ENCODE data around the gene CIROP.

CIROP gene

DNA sequence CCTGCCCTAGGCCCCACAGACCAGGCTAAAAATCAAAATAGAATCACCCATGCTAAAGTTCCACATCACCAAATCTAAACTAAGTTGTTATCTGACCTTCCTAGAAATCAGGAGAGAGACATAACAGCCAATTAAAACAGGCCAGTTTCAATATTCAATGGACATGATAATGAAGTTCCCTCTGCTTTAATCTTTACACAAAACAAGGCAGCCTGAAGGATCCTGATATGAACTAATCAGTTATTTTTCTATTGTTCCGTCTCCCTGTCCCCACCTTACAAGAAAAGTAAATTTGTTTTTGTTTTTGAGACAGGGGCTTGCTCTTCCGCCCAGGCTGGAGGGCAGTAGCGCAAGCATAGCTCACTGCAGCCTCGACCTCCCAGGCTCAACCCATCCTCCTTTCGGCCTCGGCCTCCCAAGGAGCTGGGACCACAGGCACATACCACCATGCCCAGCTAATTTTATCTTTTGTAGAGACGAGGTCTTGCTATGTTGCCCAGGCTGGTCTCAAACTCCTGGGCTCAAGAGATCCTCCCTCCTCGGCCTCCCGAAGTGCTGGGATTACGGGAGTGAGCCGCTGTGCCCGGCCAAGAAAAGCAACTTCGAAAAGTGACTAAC lies 19.7 kb upstream of the CIROP start:
- TF ChIP-seq POLR2AphosphoS5 (IDR thresholded peaks at IDR 0.05; ENCODE audit: low read depth, low read length) (no peak), POU2F2 (IDR thresholded peaks at IDR 0.05; ENCODE audit: low read depth, low read length) (no peak), PAX5 (IDR thresholded peaks at IDR 0.05; ENCODE audit: insufficient read depth, low read length, severe bottlenecking) (no peak), SPI1 (IDR thresholded peaks at IDR 0.05; ENCODE audit: low read depth, low read length) (no peak), POLR2A (IDR thresholded peaks at IDR 0.05; ENCODE audit: low read depth, low read length) (no peak), TAF1 (IDR thresholded peaks at IDR 0.05; ENCODE audit: low read depth, low read length) (no peak)
- DNase-seq (ENCODE audit: insufficient read length, low spot score) = no peak
- no peak for FAIRE-seq

DNA sequence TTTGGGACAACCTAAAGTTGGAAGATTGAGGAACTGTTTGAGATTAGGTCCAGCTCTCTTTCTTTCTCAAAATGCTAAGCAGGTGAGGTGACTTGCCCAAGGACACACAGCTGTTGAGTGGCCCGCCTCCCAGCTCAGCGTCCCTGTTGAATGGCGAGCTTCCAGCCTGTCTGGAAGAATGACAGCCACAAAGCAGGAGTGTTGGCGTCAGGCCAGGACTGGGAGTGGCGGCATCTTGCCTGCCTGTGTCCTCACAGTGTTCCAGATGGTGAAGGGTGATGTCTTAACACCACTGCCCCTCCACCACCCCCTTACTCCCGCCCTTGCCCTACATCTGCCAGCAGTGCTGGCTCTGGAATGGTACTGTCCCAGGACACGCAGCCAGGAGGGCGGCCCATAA lies 18.6 kb upstream of the CIROP start:
- TF ChIP-seq POLR2AphosphoS5 (IDR thresholded peaks at IDR 0.05; ENCODE audit: low read depth, low read length) (no peak), TAF1 (IDR thresholded peaks at IDR 0.05; ENCODE audit: low read depth, low read length) (no peak)
- FAIRE-seq (no peak), DNase-seq (ENCODE audit: insufficient read length, low spot score) (no peak)

DNA sequence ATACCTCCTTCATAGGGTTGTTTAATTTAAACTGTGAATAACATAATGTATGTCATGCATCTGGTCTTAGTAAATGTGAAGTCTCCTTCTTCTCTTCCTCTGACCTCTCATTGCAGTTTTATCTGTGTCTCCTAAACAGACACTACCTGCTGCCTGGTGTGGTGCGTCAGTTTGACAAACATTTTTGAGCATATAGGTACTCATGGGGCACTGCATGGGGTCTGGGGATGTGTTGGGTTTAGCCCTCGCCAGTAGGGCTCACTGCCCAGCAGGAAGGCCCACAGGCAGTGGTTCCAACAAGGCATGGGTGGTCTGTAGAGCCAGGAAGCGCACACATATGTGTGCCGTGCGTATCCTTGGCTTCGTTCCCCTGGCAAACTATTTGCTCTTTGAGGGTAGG lies 17.3 kb upstream of the CIROP start:
- TF ChIP-seq POLR2AphosphoS5 (IDR thresholded peaks at IDR 0.05; ENCODE audit: low read depth, low read length) (no peak), PAX5 (IDR thresholded peaks at IDR 0.05; ENCODE audit: insufficient read depth, low read length, severe bottlenecking) (no peak)
- DNase-seq (ENCODE audit: insufficient read length, low spot score) (no peak), FAIRE-seq (peak; percentile 20)

DNA sequence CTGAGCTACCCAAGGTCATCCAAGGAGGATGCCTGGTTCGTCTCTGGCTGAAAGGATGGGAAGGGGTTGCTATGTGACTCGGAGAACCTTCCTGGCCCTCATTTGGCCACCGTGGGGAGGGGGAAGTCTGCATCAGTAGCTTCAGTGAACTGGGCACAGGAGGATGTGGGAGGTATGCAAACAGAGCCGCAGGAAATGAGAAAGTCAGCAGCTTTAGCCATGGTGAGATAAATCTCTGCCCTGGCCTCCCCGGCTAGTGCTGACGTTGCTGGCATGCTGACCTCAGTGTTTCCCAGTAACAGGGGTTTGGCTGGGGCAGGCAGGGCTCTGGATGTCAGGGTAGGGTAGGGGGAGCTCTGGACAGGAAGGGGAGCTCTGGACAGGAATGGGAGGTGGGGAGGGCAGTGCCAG lies 16.6 kb upstream of the CIROP start:
- no peak for TF ChIP-seq POLR2A (IDR thresholded peaks at IDR 0.05; ENCODE audit: low read depth, low read length)
- no peak for TF ChIP-seq POLR2AphosphoS5 (IDR thresholded peaks at IDR 0.05; ENCODE audit: low read depth, low read length)
- TF ChIP-seq PAX5 (IDR thresholded peaks at IDR 0.05; ENCODE audit: insufficient read depth, low read length, severe bottlenecking) = no peak
- peak; percentile 87; the same call in 1 of the 2 replicates for TF ChIP-seq POU2F2 (IDR thresholded peaks at IDR 0.05; ENCODE audit: low read depth, low read length)
- TF ChIP-seq TAF1 (IDR thresholded peaks at IDR 0.05; ENCODE audit: low read depth, low read length) = no peak
- peak; percentile 52 for TF ChIP-seq SPI1 (IDR thresholded peaks at IDR 0.05; ENCODE audit: low read depth, low read length)
- peak; percentile 80 for FAIRE-seq
- DNase-seq (ENCODE audit: insufficient read length, low spot score) = no peak

DNA sequence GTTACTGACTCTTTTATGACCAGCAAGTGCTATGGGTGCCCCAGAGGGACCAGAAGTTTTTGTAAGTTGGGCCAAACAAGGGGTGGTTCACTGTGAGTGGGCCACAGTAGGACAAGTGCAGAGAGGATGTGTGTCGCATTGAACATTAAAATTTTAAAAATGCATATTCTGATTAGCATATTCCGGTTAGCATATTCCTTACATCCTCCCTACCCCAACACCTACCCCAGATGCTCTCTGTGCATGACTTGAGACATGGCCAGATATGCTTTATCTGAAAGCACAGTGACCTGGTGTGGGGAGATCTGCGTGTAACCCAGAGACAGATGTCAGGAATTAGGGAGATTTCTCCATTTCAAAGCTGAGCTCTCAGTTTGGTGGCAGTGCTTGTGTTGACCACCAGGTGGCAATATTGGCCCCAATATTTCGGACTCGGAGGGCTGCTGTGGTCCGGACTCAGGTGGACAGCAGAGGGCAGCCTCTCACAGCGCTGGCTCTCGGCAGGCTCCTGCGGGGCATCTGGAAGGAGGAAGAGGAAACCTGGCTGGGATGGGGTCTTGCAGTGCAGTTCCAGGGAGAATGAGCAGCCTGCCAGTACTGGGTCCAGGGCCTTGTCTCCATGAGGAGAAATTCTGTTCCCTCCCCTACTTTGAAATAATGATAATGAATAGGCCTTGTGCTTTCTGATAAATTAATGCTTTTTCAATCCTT lies 15.9 kb upstream of the CIROP start:
- TF ChIP-seq POU2F2 (IDR thresholded peaks at IDR 0.05; ENCODE audit: low read depth, low read length) (peak; percentile 79; the same call in 1 of the 2 replicates), POLR2AphosphoS5 (IDR thresholded peaks at IDR 0.05; ENCODE audit: low read depth, low read length) (no peak), TAF1 (IDR thresholded peaks at IDR 0.05; ENCODE audit: low read depth, low read length) (no peak), PAX5 (IDR thresholded peaks at IDR 0.05; ENCODE audit: insufficient read depth, low read length, severe bottlenecking) (no peak), POLR2A (IDR thresholded peaks at IDR 0.05; ENCODE audit: low read depth, low read length) (no peak), SPI1 (IDR thresholded peaks at IDR 0.05; ENCODE audit: low read depth, low read length) (0 out of 2 replicates have a peak, but pooled peaks have one; percentile 24)
- peak; percentile 86 for FAIRE-seq

DNA sequence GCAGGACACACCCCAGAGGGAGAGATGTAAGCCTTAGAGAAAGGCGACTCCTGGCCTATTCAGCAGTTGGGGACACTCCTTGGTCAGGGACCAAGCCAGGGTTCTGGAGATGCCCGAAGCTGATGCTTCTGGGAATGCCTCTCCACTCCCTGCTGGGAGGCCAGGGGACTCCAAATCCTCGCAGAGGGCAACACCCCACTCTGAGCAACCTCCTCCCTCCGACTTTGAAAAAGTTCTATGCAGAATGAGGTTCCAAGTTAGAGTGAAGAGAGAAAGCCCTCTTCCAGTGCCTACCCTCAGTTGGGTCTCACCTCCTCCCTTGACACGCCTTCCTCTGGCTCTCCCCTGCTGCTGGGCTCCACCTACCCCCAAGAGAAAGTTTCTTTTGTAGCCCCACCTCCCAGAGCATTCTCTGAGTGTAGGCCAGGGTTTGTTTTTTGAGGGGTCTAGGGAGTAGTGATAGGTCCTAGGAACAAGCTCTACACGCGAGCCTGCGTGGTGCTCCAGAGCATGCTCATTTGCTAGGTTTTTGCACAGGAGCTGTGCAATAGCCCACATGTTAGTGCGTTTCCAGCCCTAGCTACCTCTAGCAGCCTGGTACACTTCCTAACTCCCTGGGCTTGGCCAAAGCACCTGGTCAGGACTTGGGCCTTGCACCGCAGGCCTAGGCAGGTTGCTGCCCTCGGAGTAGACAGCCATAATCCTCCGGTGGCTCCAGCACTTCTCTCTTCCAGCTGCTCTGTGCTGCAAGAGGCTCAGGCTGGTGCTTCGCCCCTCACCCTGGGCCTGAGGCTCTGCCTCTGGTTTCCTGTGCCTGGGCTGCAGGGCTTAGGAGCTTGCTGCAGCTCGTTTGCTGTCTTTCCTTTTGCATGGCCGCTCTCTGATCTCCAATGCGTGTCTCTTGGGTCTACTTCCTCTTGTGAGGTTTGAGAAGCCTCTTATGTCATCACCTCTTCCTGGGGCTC lies 14.9 kb upstream of the CIROP start:
- TF ChIP-seq SPI1 (IDR thresholded peaks at IDR 0.05; ENCODE audit: low read depth, low read length) = peak; percentile 62
- no peak for TF ChIP-seq POLR2AphosphoS5 (IDR thresholded peaks at IDR 0.05; ENCODE audit: low read depth, low read length)
- no peak for TF ChIP-seq PAX5 (IDR thresholded peaks at IDR 0.05; ENCODE audit: insufficient read depth, low read length, severe bottlenecking)
- TF ChIP-seq TAF1 (IDR thresholded peaks at IDR 0.05; ENCODE audit: low read depth, low read length) = peak; percentile 20; the same call in 1 of the 2 replicates
- TF ChIP-seq POLR2A (IDR thresholded peaks at IDR 0.05; ENCODE audit: low read depth, low read length) = no peak
- no peak for TF ChIP-seq POU2F2 (IDR thresholded peaks at IDR 0.05; ENCODE audit: low read depth, low read length)
- DNase-seq (ENCODE audit: insufficient read length, low spot score) = peak; percentile 59
- no peak for FAIRE-seq

More for the DNA sequence above, 15.9 kb upstream of the CIROP start:
- peak; percentile 78 for DNase-seq (ENCODE audit: insufficient read length, low spot score)

DNA sequence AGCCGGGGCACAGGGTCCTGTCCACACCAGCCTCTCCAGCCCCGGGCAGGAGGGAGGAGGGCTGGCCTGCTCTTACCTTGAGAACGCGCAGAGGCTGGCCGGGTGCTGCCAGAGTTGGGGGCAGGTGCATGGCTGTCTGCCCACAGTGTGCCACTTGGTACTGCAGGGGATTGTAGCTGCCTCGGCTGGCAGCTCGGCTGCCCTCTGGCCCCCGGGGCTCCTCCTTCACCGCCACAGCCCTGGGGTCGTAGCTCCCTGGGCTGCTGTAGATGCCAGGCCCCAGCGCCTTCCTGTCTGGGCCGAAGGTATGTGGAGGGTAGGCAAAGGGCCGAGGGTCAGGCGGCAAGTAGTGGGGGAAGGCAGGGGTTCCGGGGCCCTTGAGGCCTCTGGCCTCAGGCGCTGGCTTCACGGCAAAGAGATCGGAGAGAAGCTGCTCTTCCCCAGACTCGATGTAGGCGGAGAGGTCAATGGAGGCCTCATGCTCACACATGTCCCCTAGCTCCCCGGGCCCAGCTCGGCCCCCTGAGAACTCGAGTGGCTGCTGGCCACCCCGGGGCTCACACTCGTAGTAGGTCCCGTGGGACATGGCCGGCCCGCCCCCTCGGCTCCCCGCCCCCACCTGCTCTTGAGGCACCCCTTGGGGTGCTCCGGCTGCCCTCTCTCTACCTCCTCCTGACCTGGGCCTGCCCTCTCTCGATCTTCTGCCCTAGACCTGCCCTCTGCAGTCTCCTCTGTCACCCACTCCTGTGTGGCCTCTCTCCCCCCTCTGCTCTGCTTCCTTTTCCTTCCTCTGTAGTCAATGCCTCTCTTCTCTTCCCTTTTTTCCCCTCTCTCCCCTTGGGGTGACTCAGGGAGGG lies 13.9 kb upstream of the CIROP start, which contains the start of gene CEBPE:
CEBPE (minus strand) TSS at position 750 of the 857 bp plus-strand sequence; CDS start at position 586, 164 bp downstream.
- DNase-seq (ENCODE audit: insufficient read length, low spot score) (no peak), FAIRE-seq (no peak)
- no peak for TF ChIP-seq PAX5 (IDR thresholded peaks at IDR 0.05; ENCODE audit: insufficient read depth, low read length, severe bottlenecking)
- TF ChIP-seq POLR2A (IDR thresholded peaks at IDR 0.05; ENCODE audit: low read depth, low read length) = no peak
- TF ChIP-seq SPI1 (IDR thresholded peaks at IDR 0.05; ENCODE audit: low read depth, low read length) = no peak
- no peak for TF ChIP-seq TAF1 (IDR thresholded peaks at IDR 0.05; ENCODE audit: low read depth, low read length)
- no peak for TF ChIP-seq POU2F2 (IDR thresholded peaks at IDR 0.05; ENCODE audit: low read depth, low read length)
- no peak for TF ChIP-seq POLR2AphosphoS5 (IDR thresholded peaks at IDR 0.05; ENCODE audit: low read depth, low read length)

DNA sequence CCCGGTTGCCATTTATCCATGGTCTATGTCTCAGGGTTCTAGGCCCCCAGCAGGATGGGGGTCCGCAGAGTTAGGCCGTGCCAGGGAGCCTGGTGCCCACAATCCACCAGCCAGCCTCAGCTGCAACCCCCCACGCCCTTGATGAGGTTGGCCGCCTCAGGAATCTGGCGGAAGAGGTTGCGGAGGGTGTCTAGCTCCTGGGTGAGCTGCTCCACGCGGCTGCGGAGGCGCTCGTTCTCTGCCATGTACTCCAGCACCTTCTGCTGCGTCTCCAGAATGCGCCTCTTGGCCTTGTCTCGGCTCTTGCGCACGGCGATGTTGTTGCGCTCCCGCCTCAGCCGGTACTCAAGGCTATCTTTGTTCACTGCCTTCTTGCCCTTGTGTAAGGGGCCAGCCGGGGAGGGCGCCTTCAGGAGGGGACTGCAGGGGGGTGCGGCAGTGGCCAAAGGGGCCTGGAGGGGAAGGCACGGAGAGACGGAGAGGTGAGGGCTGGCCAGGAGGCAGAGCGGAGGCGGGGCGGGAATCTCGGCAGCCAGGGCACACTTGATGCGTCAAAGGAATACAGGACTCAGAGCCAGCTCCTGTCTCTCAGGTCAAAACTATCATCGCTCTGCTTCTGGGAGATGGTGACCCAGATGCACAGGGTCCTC lies 12.7 kb upstream of the CIROP start:
- FAIRE-seq = no peak
- TF ChIP-seq TAF1 (IDR thresholded peaks at IDR 0.05; ENCODE audit: low read depth, low read length) (no peak), POU2F2 (IDR thresholded peaks at IDR 0.05; ENCODE audit: low read depth, low read length) (no peak), SPI1 (IDR thresholded peaks at IDR 0.05; ENCODE audit: low read depth, low read length) (no peak), PAX5 (IDR thresholded peaks at IDR 0.05; ENCODE audit: insufficient read depth, low read length, severe bottlenecking) (no peak), POLR2AphosphoS5 (IDR thresholded peaks at IDR 0.05; ENCODE audit: low read depth, low read length) (no peak), POLR2A (IDR thresholded peaks at IDR 0.05; ENCODE audit: low read depth, low read length) (no peak)
- DNase-seq (ENCODE audit: insufficient read length, low spot score) = no peak
